ENCODE results near the gene MTARC2.

DNA sequence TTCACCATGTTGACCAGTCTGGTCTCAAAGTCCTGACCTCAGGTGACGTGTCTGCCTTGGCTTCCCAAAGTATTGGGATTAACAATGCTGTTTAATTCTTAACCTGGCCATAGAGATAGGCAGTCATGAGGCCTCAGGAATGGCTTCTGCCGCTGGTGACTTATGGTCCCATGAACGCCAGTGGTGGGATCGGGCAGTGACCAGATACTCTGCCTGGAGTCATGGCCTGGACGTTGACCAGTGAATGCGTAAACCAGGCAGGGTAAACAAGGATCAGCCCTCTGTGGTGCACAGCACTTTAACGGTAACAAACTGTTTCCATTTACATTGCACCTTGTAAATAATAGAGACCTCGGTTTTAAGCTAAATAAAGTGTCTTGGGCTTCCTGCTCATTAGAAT, 61.6 kb downstream of the MTARC2 start:
- TF ChIP-seq, protein P1, sequence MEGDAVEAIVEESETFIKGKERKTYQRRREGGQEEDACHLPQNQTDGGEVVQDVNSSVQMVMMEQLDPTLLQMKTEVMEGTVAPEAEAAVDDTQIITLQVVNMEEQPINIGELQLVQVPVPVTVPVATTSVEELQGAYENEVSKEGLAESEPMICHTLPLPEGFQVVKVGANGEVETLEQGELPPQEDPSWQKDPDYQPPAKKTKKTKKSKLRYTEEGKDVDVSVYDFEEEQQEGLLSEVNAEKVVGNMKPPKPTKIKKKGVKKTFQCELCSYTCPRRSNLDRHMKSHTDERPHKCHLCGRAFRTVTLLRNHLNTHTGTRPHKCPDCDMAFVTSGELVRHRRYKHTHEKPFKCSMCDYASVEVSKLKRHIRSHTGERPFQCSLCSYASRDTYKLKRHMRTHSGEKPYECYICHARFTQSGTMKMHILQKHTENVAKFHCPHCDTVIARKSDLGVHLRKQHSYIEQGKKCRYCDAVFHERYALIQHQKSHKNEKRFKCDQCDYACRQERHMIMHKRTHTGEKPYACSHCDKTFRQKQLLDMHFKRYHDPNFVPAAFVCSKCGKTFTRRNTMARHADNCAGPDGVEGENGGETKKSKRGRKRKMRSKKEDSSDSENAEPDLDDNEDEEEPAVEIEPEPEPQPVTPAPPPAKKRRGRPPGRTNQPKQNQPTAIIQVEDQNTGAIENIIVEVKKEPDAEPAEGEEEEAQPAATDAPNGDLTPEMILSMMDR (IDR thresholded peaks at IDR 0.05; ENCODE audit: insufficient read depth, low read length, poor library complexity, severe bottlenecking): no peak
- TF ChIP-seq EZH2phosphoT487 (conservative IDR thresholded peaks at IDR 0.05; ENCODE audit: low read length): no peak
